Measurements from ENCODE around the gene LSAMP.
"Not testable (repeated sequence)": the region's sequence is repeated elsewhere in the genome, so short reads cannot be mapped to it uniquely, and the experiment has no call there.

The LSAMP gene

GRCh38 chr3:116077059-116077458, 368.2 kb downstream of the LSAMP start:
- H3K27ac ChIP-seq (ENCODE audit: insufficient read depth, low read depth, low read length, poor library complexity, severe bottlenecking): no peak overlapping the region
- no CpG with 5 or more reads among the region's 1 CpG for WGBS, 2 experiments

GRCh38 chr3:116070516-116071278, 374.6 kb downstream of the LSAMP start:
- H3K27me3 ChIP-seq (ENCODE audit: control insufficient read depth, insufficient read depth, low read length, poor library complexity, severe bottlenecking); H3K4me3 ChIP-seq (ENCODE audit: insufficient read depth, low read depth, low read length); H3K4me1 ChIP-seq (ENCODE audit: control insufficient read depth, insufficient read depth, low read length); H3K9me3 ChIP-seq (ENCODE audit: control insufficient read depth, low read length); H3K36me3 ChIP-seq (ENCODE audit: control insufficient read depth, insufficient read depth, low read length); H3K27ac ChIP-seq (ENCODE audit: insufficient read depth, low read depth, low read length, poor library complexity, severe bottlenecking): not testable (repeated sequence)
- WGBS, 2 experiments: 91% methylated on average over 7 to 8 of the region's 8 CpGs

More at GRCh38 chr3:116077059-116077458, 368.2 kb downstream of the LSAMP start:
- Histone ChIP-seq H3K27me3 (ENCODE audit: control insufficient read depth, insufficient read depth, low read length, poor library complexity, severe bottlenecking) (no peaks in the 10 kb centered on the region), H3K9me3 (ENCODE audit: control insufficient read depth, low read length) (no peaks in the 10 kb centered on the region), H3K36me3 (ENCODE audit: control insufficient read depth, insufficient read depth, low read length) (no peaks in the 10 kb centered on the region), H3K4me3 (ENCODE audit: insufficient read depth, low read depth, low read length) (no peak overlapping the region), H3K4me1 (ENCODE audit: control insufficient read depth, insufficient read depth, low read length) (no peaks in the 10 kb centered on the region)

GRCh38 chr3:116070061-116070460, 375.2 kb downstream of the LSAMP start:
- H3K9me3 ChIP-seq (ENCODE audit: control insufficient read depth, low read length): no peaks in the 10 kb centered on the region
- H3K4me3 ChIP-seq (ENCODE audit: insufficient read depth, low read depth, low read length): no peak overlapping the region
- no peaks in the 10 kb centered on the region for H3K4me1 ChIP-seq (ENCODE audit: control insufficient read depth, insufficient read depth, low read length)
- no peaks in the 10 kb centered on the region for H3K27me3 ChIP-seq (ENCODE audit: control insufficient read depth, insufficient read depth, low read length, poor library complexity, severe bottlenecking)
- H3K27ac ChIP-seq (ENCODE audit: insufficient read depth, low read depth, low read length, poor library complexity, severe bottlenecking): no peak overlapping the region
- H3K36me3 ChIP-seq (ENCODE audit: control insufficient read depth, insufficient read depth, low read length): no peaks in the 10 kb centered on the region
- 94 to 97% methylated on average over 2 of the region's 2 CpGs for WGBS, 2 experiments

- no peaks in the 10 kb centered on the region for H3K27me3 ChIP-seq (ENCODE audit: control insufficient read depth, insufficient read depth, low read length, poor library complexity, severe bottlenecking)
- H3K4me3 ChIP-seq (ENCODE audit: insufficient read depth, low read depth, low read length): no peak overlapping the region
- H3K9me3 ChIP-seq (ENCODE audit: control insufficient read depth, low read length): no peaks in the 10 kb centered on the region
- H3K4me1 ChIP-seq (ENCODE audit: control insufficient read depth, insufficient read depth, low read length): no peaks in the 10 kb centered on the region
- 85 to 95% methylated on average over 4 of the region's 4 CpGs for WGBS, 2 experiments
- H3K36me3 ChIP-seq (ENCODE audit: control insufficient read depth, insufficient read depth, low read length): no peaks in the 10 kb centered on the region
- no peak overlapping the region for H3K27ac ChIP-seq (ENCODE audit: insufficient read depth, low read depth, low read length, poor library complexity, severe bottlenecking)
Measured at GRCh38 chr3:116069024-116069423, 376.3 kb downstream of the LSAMP start.

- no peaks in the 10 kb centered on the region for H3K4me1 ChIP-seq (ENCODE audit: control insufficient read depth, insufficient read depth, low read length)
- H3K4me3 ChIP-seq (ENCODE audit: insufficient read depth, low read depth, low read length): no peak overlapping the region
- H3K27me3 ChIP-seq (ENCODE audit: control insufficient read depth, insufficient read depth, low read length, poor library complexity, severe bottlenecking): no peaks in the 10 kb centered on the region
- H3K9me3 ChIP-seq (ENCODE audit: control insufficient read depth, low read length): no peaks in the 10 kb centered on the region
- no peak overlapping the region for H3K27ac ChIP-seq (ENCODE audit: insufficient read depth, low read depth, low read length, poor library complexity, severe bottlenecking)
- 92 to 93% methylated on average over 2 to 4 of the region's 4 CpGs for WGBS, 2 experiments
- no peaks in the 10 kb centered on the region for H3K36me3 ChIP-seq (ENCODE audit: control insufficient read depth, insufficient read depth, low read length)
Measured at GRCh38 chr3:116067326-116067725, 378.0 kb downstream of the LSAMP start.

GRCh38 chr3:116065501-116065900, 379.8 kb downstream of the LSAMP start:
- 82 to 100% methylated on average over 1 of the region's 1 CpG for WGBS, 2 experiments
- H3K9me3 ChIP-seq (ENCODE audit: control insufficient read depth, low read length): no peaks in the 10 kb centered on the region
- H3K4me3 ChIP-seq (ENCODE audit: insufficient read depth, low read depth, low read length): no peak overlapping the region
- H3K4me1 ChIP-seq (ENCODE audit: control insufficient read depth, insufficient read depth, low read length): no peaks in the 10 kb centered on the region
- no peak overlapping the region for H3K27ac ChIP-seq (ENCODE audit: insufficient read depth, low read depth, low read length, poor library complexity, severe bottlenecking)
- H3K27me3 ChIP-seq (ENCODE audit: control insufficient read depth, insufficient read depth, low read length, poor library complexity, severe bottlenecking): no peaks in the 10 kb centered on the region
- no peaks in the 10 kb centered on the region for H3K36me3 ChIP-seq (ENCODE audit: control insufficient read depth, insufficient read depth, low read length)

GRCh38 chr3:116064646-116065045, 380.6 kb downstream of the LSAMP start:
- Histone ChIP-seq H3K9me3 (ENCODE audit: control insufficient read depth, low read length) (no peaks in the 10 kb centered on the region), H3K4me1 (ENCODE audit: control insufficient read depth, insufficient read depth, low read length) (no peaks in the 10 kb centered on the region), H3K36me3 (ENCODE audit: control insufficient read depth, insufficient read depth, low read length) (no peaks in the 10 kb centered on the region), H3K4me3 (ENCODE audit: insufficient read depth, low read depth, low read length) (no peak overlapping the region), H3K27ac (ENCODE audit: insufficient read depth, low read depth, low read length, poor library complexity, severe bottlenecking) (no peak overlapping the region), H3K27me3 (ENCODE audit: control insufficient read depth, insufficient read depth, low read length, poor library complexity, severe bottlenecking) (no peaks in the 10 kb centered on the region)
- no CpG with 5 or more reads among the region's 1 CpG for WGBS, 2 experiments

- H3K36me3 ChIP-seq (ENCODE audit: control insufficient read depth, insufficient read depth, low read length): no peaks in the 10 kb centered on the region
- 63 to 77% methylated on average over 2 of the region's 2 CpGs for WGBS, 2 experiments
- H3K27me3 ChIP-seq (ENCODE audit: control insufficient read depth, insufficient read depth, low read length, poor library complexity, severe bottlenecking): no peaks in the 10 kb centered on the region
- H3K9me3 ChIP-seq (ENCODE audit: control insufficient read depth, low read length): no peaks in the 10 kb centered on the region
- H3K4me1 ChIP-seq (ENCODE audit: control insufficient read depth, insufficient read depth, low read length): no peaks in the 10 kb centered on the region
- no peak overlapping the region for H3K27ac ChIP-seq (ENCODE audit: insufficient read depth, low read depth, low read length, poor library complexity, severe bottlenecking)
- H3K4me3 ChIP-seq (ENCODE audit: insufficient read depth, low read depth, low read length): no peak overlapping the region
Measured at GRCh38 chr3:116059421-116060096, 385.7 kb downstream of the LSAMP start.

GRCh38 chr3:116058844-116059243, 386.4 kb downstream of the LSAMP start:
- Histone ChIP-seq H3K36me3 (ENCODE audit: control insufficient read depth, insufficient read depth, low read length) (no peaks in the 10 kb centered on the region), H3K9me3 (ENCODE audit: control insufficient read depth, low read length) (no peaks in the 10 kb centered on the region), H3K4me1 (ENCODE audit: control insufficient read depth, insufficient read depth, low read length) (no peaks in the 10 kb centered on the region), H3K27me3 (ENCODE audit: control insufficient read depth, insufficient read depth, low read length, poor library complexity, severe bottlenecking) (no peaks in the 10 kb centered on the region), H3K27ac (ENCODE audit: insufficient read depth, low read depth, low read length, poor library complexity, severe bottlenecking) (no peak overlapping the region), H3K4me3 (ENCODE audit: insufficient read depth, low read depth, low read length) (no peak overlapping the region)
- 89 to 97% methylated on average over 2 of the region's 2 CpGs for WGBS, 2 experiments

GRCh38 chr3:116057400-116058006, 387.8 kb downstream of the LSAMP start:
- 32 to 36% methylated on average over 1 of the region's 1 CpG for WGBS, 2 experiments
- H3K36me3 ChIP-seq (ENCODE audit: control insufficient read depth, insufficient read depth, low read length): no peaks in the 10 kb centered on the region
- H3K4me1 ChIP-seq (ENCODE audit: control insufficient read depth, insufficient read depth, low read length): no peaks in the 10 kb centered on the region
- H3K27ac ChIP-seq (ENCODE audit: insufficient read depth, low read depth, low read length, poor library complexity, severe bottlenecking): no peak overlapping the region
- H3K27me3 ChIP-seq (ENCODE audit: control insufficient read depth, insufficient read depth, low read length, poor library complexity, severe bottlenecking): no peaks in the 10 kb centered on the region
- H3K4me3 ChIP-seq (ENCODE audit: insufficient read depth, low read depth, low read length): no peak overlapping the region
- H3K9me3 ChIP-seq (ENCODE audit: control insufficient read depth, low read length): no peaks in the 10 kb centered on the region
